GM12865 (cell line): ENCODE measurements around the gene NCOA6.

Source experiments
- DNase-seq: peaks from one replicate; pipeline ENCODE4 v3.0.0; 2010; ENCODE audit warnings: low read depth
- H3K4me3 ChIP-seq: 2 replicates; pipeline ENCODE4 v1.5.1; 2011; ENCODE audit warnings: mild to moderate bottlenecking, low read depth, low read length, control low read depth
- TF ChIP-seq, protein P1 (sequence below): IDR thresholded peaks from 2 replicates; pipeline ENCODE4 v1.5.1; 2011; ENCODE audit warnings: low read length, control low read depth, low read depth, inconsistent platforms; ENCODE audit not compliant: insufficient read depth; ENCODE audit errors: missing control alignments

NCOA6 gene

DNA sequence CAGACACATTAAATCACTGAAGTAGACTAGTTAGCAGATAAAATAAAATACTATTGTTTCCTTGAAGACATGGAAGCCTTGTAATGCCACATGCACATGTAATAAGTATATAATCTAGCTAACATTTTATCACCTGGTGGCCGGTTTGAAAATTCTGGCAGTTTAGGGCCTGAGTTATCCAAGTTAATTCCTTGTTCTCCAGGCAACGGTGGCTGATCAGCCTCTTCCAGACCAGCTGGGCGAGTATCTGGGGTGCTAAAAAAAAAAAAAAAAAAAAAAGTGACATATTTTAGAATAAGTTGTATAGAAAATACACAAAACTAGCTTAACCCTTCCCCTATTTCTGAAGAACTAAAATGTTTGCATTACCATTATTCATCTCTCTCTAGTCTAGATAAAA, 78.8 kb downstream of the NCOA6 start:
- TF ChIP-seq, protein P1, sequence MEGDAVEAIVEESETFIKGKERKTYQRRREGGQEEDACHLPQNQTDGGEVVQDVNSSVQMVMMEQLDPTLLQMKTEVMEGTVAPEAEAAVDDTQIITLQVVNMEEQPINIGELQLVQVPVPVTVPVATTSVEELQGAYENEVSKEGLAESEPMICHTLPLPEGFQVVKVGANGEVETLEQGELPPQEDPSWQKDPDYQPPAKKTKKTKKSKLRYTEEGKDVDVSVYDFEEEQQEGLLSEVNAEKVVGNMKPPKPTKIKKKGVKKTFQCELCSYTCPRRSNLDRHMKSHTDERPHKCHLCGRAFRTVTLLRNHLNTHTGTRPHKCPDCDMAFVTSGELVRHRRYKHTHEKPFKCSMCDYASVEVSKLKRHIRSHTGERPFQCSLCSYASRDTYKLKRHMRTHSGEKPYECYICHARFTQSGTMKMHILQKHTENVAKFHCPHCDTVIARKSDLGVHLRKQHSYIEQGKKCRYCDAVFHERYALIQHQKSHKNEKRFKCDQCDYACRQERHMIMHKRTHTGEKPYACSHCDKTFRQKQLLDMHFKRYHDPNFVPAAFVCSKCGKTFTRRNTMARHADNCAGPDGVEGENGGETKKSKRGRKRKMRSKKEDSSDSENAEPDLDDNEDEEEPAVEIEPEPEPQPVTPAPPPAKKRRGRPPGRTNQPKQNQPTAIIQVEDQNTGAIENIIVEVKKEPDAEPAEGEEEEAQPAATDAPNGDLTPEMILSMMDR = no peak
- no peak overlapping the region for H3K4me3 ChIP-seq
- DNase-seq = no peak

DNA sequence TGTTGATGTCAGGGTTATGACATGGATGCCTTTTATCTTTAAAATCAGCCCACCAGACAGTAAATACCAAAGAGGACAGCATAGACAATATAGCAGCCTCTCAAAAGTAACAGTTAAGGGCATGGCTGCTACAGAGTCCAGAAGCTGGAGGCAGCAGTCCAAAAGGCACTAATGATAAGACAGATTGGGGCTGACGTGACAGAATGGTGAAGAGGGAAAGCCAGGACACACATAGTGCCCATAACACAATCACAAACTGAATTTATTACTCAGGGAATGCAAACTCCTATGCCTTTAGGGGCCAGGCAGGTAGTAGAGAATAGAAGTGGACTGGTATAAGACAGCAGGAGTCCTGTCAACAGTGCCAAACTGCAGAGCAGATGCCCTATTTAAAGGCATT, 80.6 kb downstream of the NCOA6 start:
- TF ChIP-seq, protein P1 = no peak
- H3K4me3 ChIP-seq = no peak overlapping the region
- no peak for DNase-seq

DNA sequence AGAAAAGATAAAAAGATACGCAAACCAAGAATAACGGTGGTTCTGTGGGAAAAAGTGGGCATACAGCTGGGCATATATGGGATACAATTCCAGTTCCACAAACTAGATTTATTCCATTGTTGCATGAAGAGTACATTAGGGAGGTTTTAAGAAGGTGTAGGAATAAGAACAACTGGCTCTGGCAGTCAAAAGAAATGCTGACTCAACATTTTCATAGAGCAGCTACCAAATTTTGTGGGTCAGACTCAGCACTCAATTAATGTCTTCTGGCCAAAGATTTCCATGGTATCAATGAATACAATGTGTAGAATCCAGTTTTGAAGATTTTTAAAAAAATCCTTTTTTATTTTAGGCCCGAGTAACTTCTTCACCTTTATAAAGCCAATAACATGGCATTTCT, 81.1 kb downstream of the NCOA6 start:
- TF ChIP-seq, protein P1 = no peak

DNA sequence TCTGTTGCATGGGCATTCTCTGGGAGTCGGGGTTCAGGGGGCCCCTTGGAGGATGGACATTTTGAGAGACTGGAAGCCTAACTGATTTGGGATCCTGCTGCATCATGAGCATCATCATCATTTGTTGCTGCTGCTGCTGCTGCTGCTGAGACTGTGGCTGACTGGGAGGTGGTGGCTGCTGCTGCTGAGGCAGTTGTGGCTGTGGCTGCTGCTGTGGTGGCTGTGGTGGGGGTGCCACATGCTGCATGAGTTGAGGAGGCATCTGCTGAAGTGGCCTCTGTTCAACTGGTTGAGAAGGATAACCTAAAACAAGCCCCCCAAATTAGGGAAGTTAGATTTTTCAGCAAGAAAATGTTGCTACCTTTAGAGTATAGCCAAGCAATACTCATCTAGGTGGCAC, 82.4 kb downstream of the NCOA6 start:
- TF ChIP-seq, protein P1 = no peak
- no peak for DNase-seq
- no peak overlapping the region for H3K4me3 ChIP-seq

More for the DNA sequence above, 81.1 kb downstream of the NCOA6 start:
- DNase-seq = no peak
- H3K4me3 ChIP-seq = no peak overlapping the region

DNA sequence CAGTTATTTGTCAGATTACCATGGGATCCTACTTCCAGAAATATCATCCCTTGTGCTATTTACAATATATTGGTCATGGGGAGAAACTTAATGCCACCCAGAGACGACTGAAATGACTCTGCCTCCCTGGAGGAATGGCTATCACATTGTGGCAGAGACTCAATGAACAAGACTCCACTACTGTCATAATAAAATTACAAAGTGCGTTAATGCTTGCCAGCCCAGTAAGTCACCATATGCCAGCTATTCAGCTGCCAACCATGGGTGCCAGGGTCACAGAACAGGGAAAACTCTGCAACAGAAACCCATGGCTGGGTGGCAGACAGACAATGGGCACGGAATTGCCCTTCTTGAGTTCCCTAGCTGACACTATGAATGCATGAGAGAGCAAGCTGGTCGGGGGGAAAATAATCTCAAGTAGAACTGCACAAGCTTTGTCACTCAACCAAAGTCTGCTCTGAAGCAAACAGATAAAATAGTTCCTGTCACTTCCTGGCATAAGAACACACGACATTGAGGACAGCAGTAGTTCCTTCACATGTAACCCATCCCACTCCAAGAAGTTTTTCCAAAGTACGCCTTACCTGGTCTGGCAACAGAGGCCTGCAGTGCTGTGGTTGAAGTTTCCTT, 89.2 kb downstream of the NCOA6 start:
- DNase-seq = no peak
- TF ChIP-seq, protein P1 = no peak
- no peak overlapping the region for H3K4me3 ChIP-seq

DNA sequence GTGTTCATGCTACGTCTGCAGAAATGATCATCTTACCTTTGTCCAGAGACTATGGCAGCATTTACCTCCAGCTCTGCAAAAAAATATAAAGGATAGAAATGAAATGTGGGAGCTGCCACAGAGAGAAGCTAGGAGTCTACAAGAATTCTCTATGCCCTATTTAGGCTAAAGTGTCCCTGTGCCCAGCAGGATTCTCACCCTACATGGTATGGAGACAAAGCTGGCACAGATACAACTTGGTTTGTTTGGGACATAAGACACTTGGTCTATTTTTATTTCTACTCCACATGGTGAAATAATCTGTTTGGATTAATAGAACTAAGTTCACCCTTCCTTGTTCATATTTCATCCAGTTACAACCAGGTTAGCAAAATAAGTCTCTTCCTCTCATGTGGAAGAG, 92.9 kb downstream of the NCOA6 start:
- TF ChIP-seq, protein P1 = no peak

DNA sequence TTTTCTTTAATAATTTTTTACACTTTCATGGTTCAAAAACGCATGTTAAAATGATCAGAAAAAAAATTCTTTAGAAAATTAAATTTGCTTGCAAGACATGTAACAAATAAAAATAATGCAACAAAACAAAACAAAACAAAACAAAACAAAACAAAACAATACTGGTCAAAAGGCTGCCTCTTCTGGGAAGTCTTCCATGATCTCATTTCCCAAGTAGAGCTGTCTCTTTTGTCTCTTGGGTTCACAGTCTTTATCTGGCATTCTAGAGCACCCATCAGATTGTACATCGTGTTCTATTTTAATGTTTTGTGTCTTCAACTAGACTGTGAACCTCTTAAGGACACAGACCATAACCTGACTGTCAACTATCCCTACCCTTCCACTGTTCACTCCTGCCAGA, 96.0 kb downstream of the NCOA6 start:
- TF ChIP-seq, protein P1 = no peak
- no peak overlapping the region for H3K4me3 ChIP-seq
- no peak for DNase-seq

More for the DNA sequence above, 92.9 kb downstream of the NCOA6 start:
- no peak for DNase-seq
- H3K4me3 ChIP-seq = no peak overlapping the region
